CD4-positive, alpha-beta T cell (primary cell): ENCODE measurements around the gene OR51B4. TPM values are rescaled to one million over a fixed set of nuclear protein-coding genes. Genes with fewer than 3 reads are reported as not detected.
"Not testable (repeated sequence)": the region's sequence is repeated elsewhere in the genome, so short reads cannot be mapped to it uniquely, and the experiment has no call there.

Source experiments
- ATAC-seq: fragments of 200-7000 bp; cut with Tn5 transposase; one replicate; pipeline ENCODE4 v1.10.0; 2022; ENCODE audit warnings: mild to moderate bottlenecking; ENCODE audit not compliant: poor library complexity
- CTCF ChIA-PET: fragments of 350-600 bp; sonication (Branson Sonifier 250); formaldehyde crosslinking; loops from one replicate; lab custom pipeline; 2021; ENCODE audit warnings: antibody characterized with exemption, inconsistent platforms; lab: Charles Lee
- POLR2A ChIA-PET: fragments of 350-600 bp; sonication (Branson Sonifier 250); formaldehyde crosslinking; loops from one replicate; lab custom pipeline; 2021; ENCODE audit warnings: antibody characterized with exemption, inconsistent platforms; lab: Charles Lee
- DNase-seq, 14 experiments: peaks; one replicate each; pipeline ENCODE4 v3.0.0-alpha.2; 2013 to 2020; ENCODE audit warnings: mixed read lengths in 2 of 14
- H3K27ac ChIP-seq, 2 donors: one replicate each; pipeline versions ENCODE4 v1.5.1 to v1.7.0; 2013; ENCODE audit warnings: low read length in 2 of 2, low read depth in 1 of 2, mild to moderate bottlenecking in 1 of 2
- H3K27me3 ChIP-seq, 2 experiments: 1 replicate in 1 of 2; 2 replicates in 1 of 2; pipeline versions ENCODE4 v1.6.1 to v1.7.0; 2013; ENCODE audit warnings: low read length in 2 of 2, control low read depth in 1 of 2, mild to moderate bottlenecking in 1 of 2, moderate library complexity in 1 of 2; ENCODE audit not compliant: insufficient read depth in 2 of 2, control insufficient read depth in 1 of 2
- H3K36me3 ChIP-seq: one replicate; pipeline ENCODE4 v1.6.1; 2013; ENCODE audit warnings: low read length, control low read depth; ENCODE audit not compliant: insufficient read depth
- H3K4me1 ChIP-seq: one replicate; pipeline ENCODE4 v1.6.1; 2013; ENCODE audit warnings: low read length, control low read depth; ENCODE audit not compliant: insufficient read depth
- H3K4me3 ChIP-seq: one replicate; pipeline ENCODE4 v1.5.1; 2013; ENCODE audit warnings: mild to moderate bottlenecking, low read length, moderate library complexity
- H3K9me3 ChIP-seq, 2 experiments: 1 replicate in 1 of 2; 2 replicates in 1 of 2; pipeline versions ENCODE4 v1.6.1 to v1.7.0; 2013; ENCODE audit warnings: low read length in 2 of 2, mild to moderate bottlenecking in 2 of 2, control low read depth in 1 of 2, moderate library complexity in 1 of 2; ENCODE audit not compliant: control insufficient read depth in 1 of 2, insufficient read depth in 1 of 2
- H3K27ac Mint-ChIP-seq: one replicate; pipeline ENCODE4 v1.8.0; 2020; ENCODE audit warnings: mixed read lengths
- H3K27me3 Mint-ChIP-seq: one replicate; pipeline ENCODE4 v1.8.0; 2021; ENCODE audit warnings: mixed read lengths
- H3K36me3 Mint-ChIP-seq: one replicate; pipeline ENCODE4 v1.8.0; 2021; ENCODE audit warnings: low read depth, mixed read lengths
- H3K4me1 Mint-ChIP-seq: one replicate; pipeline ENCODE4 v1.8.0; 2021; ENCODE audit warnings: low read depth, mixed read lengths
- H3K4me3 Mint-ChIP-seq: one replicate; pipeline ENCODE4 v1.8.0; 2020; ENCODE audit warnings: mild to moderate bottlenecking, mixed read lengths
- H3K9me3 Mint-ChIP-seq: one replicate; pipeline ENCODE4 v1.8.0; 2020; ENCODE audit warnings: mixed read lengths
- CTCF ChIP-seq: fragments of 200-600 bp; IDR thresholded peaks from one replicate; pipeline ENCODE4 v1.8.0; 2022; ENCODE audit warnings: antibody characterized with exemption, mild to moderate bottlenecking
- intact Hi-C, 2 experiments: fragments of 100-400 bp; cut with DNase I in 1 of 2; cut with micrococcal nuclease in 1 of 2; formaldehyde crosslinking; loops; one replicate each; pipeline versions ENCODE4 v1.15.1 to v1.9.0; 2023 to 2025; cut with DNase I, micrococcal nuclease
- total RNA-seq, 174 experiments: library from RNA in 2 of 174; stranded (reverse) in 2 of 174; gene quantifications; one replicate each; pipeline ENCODE4 v1.2.3 and lab custom pipeline; 2021 to 2026

OR51B4 gene
- total RNA-seq, 2 experiments from 2014 or later = not detected

- Mint-ChIP-seq H3K27ac (no peak overlapping the region), H3K27me3 (no peaks in the 10 kb centered on the region), H3K4me1 (no peaks in the 10 kb centered on the region), H3K36me3 (no peaks in the 10 kb centered on the region), H3K4me3 (no peak overlapping the region), H3K9me3 (no peaks in the 10 kb centered on the region)
- intact Hi-C loops = no loop called here
- ChIA-PET POLR2A (no interaction called here), CTCF (no interaction called here)
- Histone ChIP-seq H3K4me1 (no peaks in the 10 kb centered on the region), H3K27ac (no peak overlapping the region), H3K4me3 (no peak overlapping the region), H3K36me3 (no peaks in the 10 kb centered on the region), H3K27me3 (no peaks in the 10 kb centered on the region), H3K9me3 (no peaks in the 10 kb centered on the region)
- ATAC-seq = no peak
- TF ChIP-seq CTCF = no peak
- no peak for DNase-seq
Observed at GRCh38 chr11:5265832-5266231, 35.9 kb downstream of the OR51B4 start.

- Mint-ChIP-seq H3K9me3 (peaks cover 13% of the 10 kb centered on the region), H3K4me3 (no peak overlapping the region), H3K27me3 (peaks cover 3% of the 10 kb centered on the region), H3K4me1 (no peaks in the 10 kb centered on the region), H3K27ac (no peak overlapping the region), H3K36me3 (no peaks in the 10 kb centered on the region)
- H3K4me3 ChIP-seq = no peak overlapping the region
- POLR2A ChIA-PET = no interaction called here
- ATAC-seq = no peak
- CTCF ChIA-PET = no interaction called here
- H3K9me3 ChIP-seq = no peaks in the 10 kb centered on the region
- H3K27me3 ChIP-seq = no peaks in the 10 kb centered on the region
- no peak overlapping the region for H3K27ac ChIP-seq
- intact Hi-C loops = no loop called here
- DNase-seq = no peak
- no peaks in the 10 kb centered on the region for H3K36me3 ChIP-seq
- TF ChIP-seq CTCF = no peak
- no peaks in the 10 kb centered on the region for H3K4me1 ChIP-seq
Observed at GRCh38 chr11:5258543-5259262, 43.0 kb downstream of the OR51B4 start.

- Histone ChIP-seq H3K36me3 (no peaks in the 10 kb centered on the region), H3K9me3 (no peaks in the 10 kb centered on the region), H3K27me3 (no peaks in the 10 kb centered on the region), H3K4me3 (no peak overlapping the region), H3K27ac (no peak overlapping the region), H3K4me1 (no peaks in the 10 kb centered on the region)
- no peak for DNase-seq
- no peak overlapping the region for H3K4me3 Mint-ChIP-seq
- H3K27me3 Mint-ChIP-seq = peaks cover 3% of the 10 kb centered on the region
- no peak for TF ChIP-seq CTCF
- ChIA-PET POLR2A (no interaction called here), CTCF (no interaction called here)
- H3K4me1 Mint-ChIP-seq = no peaks in the 10 kb centered on the region
- H3K27ac Mint-ChIP-seq = no peak overlapping the region
- ATAC-seq = no peak
- intact Hi-C loops = no loop called here
- peaks cover 13% of the 10 kb centered on the region for H3K9me3 Mint-ChIP-seq
- H3K36me3 Mint-ChIP-seq = no peaks in the 10 kb centered on the region
Observed at GRCh38 chr11:5257296-5257695, 44.5 kb downstream of the OR51B4 start.

GRCh38 chr11:5254646-5255413 is 46.9 kb downstream of the OR51B4 start, which contains the start of gene HBG2:
Gene HBG2 (minus strand): TSS chr11:5254781. CDS start chr11:5254728, 53 bp downstream.
- intact Hi-C loops, ATAC-seq, H3K4me3 Mint-ChIP-seq, H3K36me3 Mint-ChIP-seq, H3K4me1 Mint-ChIP-seq, H3K36me3 ChIP-seq, H3K9me3 Mint-ChIP-seq, CTCF ChIA-PET, H3K9me3 ChIP-seq, H3K27ac ChIP-seq, DNase-seq, H3K27me3 ChIP-seq, POLR2A ChIA-PET, H3K27me3 Mint-ChIP-seq, H3K4me3 ChIP-seq, H3K4me1 ChIP-seq, H3K27ac Mint-ChIP-seq: not testable (repeated sequence)

GRCh38 chr11:5254023-5254422 is 47.7 kb downstream of the OR51B4 start:
- H3K4me1 Mint-ChIP-seq, H3K27ac Mint-ChIP-seq, H3K27me3 Mint-ChIP-seq, H3K4me3 Mint-ChIP-seq, POLR2A ChIA-PET, DNase-seq, H3K36me3 ChIP-seq, H3K27ac ChIP-seq, H3K27me3 ChIP-seq, intact Hi-C loops, H3K4me3 ChIP-seq, ATAC-seq, H3K36me3 Mint-ChIP-seq, CTCF ChIA-PET, H3K4me1 ChIP-seq, H3K9me3 Mint-ChIP-seq, H3K9me3 ChIP-seq: not testable (repeated sequence)
